Breast epithelium (tissue), 3 donors: ENCODE results near the gene ERGIC2.

ENCODE experiments used
- POLR2A ChIP-seq: fragments of 450-650 bp; IDR thresholded peaks from one replicate; pipeline ENCODE4 v1.6.1; 2016; ENCODE audit warnings: antibody characterized with exemption, mild to moderate bottlenecking, moderate library complexity
- POLR2AphosphoS5 ChIP-seq, 3 donors: sonication (generic); formaldehyde crosslinking; IDR thresholded peaks; one replicate each; pipeline ENCODE4 v1.6.1; 2017; ENCODE audit warnings: antibody characterized with exemption in 3 of 3
- TF ChIP-seq, protein P1 (sequence below), 3 donors: fragments of 450-650 bp; IDR thresholded peaks; one replicate each; pipeline ENCODE4 v1.5.1; 2016 to 2017; ENCODE audit warnings: antibody characterized with exemption in 3 of 3, mild to moderate bottlenecking in 3 of 3, moderate library complexity in 3 of 3

DNA sequence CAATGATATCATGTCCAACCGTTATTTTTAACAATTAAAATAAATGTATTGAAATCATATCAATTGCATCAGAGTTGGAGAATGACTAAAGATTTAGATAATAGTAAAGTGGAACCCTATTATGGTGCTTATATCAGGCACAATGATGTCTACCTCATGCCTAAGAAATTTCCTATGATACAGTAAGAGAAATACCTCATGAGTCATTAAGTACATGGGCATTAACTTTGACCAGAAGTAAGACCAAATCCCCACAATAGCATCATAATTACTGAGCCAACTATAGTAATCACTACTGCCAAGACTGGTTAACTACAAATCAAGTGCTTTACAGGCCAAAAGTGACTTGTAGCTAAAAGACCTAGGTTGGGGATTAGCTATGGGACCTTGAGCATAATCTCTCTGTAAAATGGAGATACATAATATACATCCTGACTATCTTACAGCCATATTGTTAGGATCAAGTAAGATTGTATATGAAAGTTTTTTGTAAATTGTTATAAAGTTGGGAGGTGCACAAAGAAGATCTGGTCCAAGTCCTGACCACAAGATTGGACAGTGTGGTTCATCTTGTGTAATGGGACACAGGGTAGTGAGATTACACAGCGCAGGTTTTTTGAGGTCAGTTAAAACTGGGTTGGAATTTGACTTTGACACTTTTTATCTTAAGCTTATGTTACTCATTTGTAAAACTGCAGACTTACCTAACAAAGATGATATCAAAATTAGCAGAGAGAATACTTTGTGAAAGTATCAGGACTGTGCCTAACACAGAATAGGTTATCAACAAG lies 60.5 kb downstream of the ERGIC2 start:
- TF ChIP-seq, protein P1, sequence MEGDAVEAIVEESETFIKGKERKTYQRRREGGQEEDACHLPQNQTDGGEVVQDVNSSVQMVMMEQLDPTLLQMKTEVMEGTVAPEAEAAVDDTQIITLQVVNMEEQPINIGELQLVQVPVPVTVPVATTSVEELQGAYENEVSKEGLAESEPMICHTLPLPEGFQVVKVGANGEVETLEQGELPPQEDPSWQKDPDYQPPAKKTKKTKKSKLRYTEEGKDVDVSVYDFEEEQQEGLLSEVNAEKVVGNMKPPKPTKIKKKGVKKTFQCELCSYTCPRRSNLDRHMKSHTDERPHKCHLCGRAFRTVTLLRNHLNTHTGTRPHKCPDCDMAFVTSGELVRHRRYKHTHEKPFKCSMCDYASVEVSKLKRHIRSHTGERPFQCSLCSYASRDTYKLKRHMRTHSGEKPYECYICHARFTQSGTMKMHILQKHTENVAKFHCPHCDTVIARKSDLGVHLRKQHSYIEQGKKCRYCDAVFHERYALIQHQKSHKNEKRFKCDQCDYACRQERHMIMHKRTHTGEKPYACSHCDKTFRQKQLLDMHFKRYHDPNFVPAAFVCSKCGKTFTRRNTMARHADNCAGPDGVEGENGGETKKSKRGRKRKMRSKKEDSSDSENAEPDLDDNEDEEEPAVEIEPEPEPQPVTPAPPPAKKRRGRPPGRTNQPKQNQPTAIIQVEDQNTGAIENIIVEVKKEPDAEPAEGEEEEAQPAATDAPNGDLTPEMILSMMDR (IDR thresholded peaks at IDR 0.05), result no peak
- TF ChIP-seq POLR2A (no peak), POLR2AphosphoS5 (IDR thresholded peaks at IDR 0.05) (no peak)
